ENCODE results near the gene C16orf46.

GRCh38 chr16:81066681-81067080, 10.4 kb downstream of the C16orf46 start:
- TF ChIP-seq MXI1 (IDR thresholded peaks at IDR 0.05; ENCODE audit: low read depth, low read length), result no peak
- no peak for TF ChIP-seq CTCF (IDR thresholded peaks at IDR 0.05)

All from SK-N-SH (cell line).